Activated T-cell treated with anti-CD3 and anti-CD28 coated beads, Interleukin-2, amount 50 U/mL, for 4 hours (primary cell): Measurements from ENCODE around the gene GRM3. TPM values are rescaled to one million over a fixed set of nuclear protein-coding genes. Genes with fewer than 3 reads are reported as not detected.

ENCODE experiments used
- ATAC-seq, 2 donors: fragments of 200-7000 bp; cut with Tn5 transposase; one replicate each; pipeline ENCODE4 v1.10.0; 2021
- DNase-seq: peaks from one replicate; pipeline ENCODE4 v3.0.0-alpha.2; 2020
- H3K27me3 Mint-ChIP-seq: one replicate; pipeline ENCODE4 v1.8.0; 2021; ENCODE audit warnings: low read depth, mixed read lengths
- H3K36me3 Mint-ChIP-seq: one replicate; pipeline ENCODE4 v1.8.0; 2022; ENCODE audit warnings: mixed read lengths; ENCODE audit not compliant: insufficient read depth
- H3K4me1 Mint-ChIP-seq: one replicate; pipeline ENCODE4 v1.8.0; 2021; ENCODE audit warnings: low read depth, mixed read lengths
- H3K4me3 Mint-ChIP-seq: one replicate; pipeline ENCODE4 v1.8.0; 2021; ENCODE audit warnings: mild to moderate bottlenecking, moderate library complexity, mixed read lengths
- H3K9me3 Mint-ChIP-seq: one replicate; pipeline ENCODE4 v1.8.0; 2021; ENCODE audit warnings: mixed read lengths
- total RNA-seq, 3 donors: library from RNA; stranded (reverse); gene quantifications; one replicate each; pipeline ENCODE4 v1.2.1, GENCODE V29; 2021

The GRM3 gene
- total RNA-seq, 3 donors from 2014 or later, result not detected

GRCh38 chr7:86748843-86749719, 105.4 kb downstream of the GRM3 start:
- H3K36me3 Mint-ChIP-seq, result no peaks in the 10 kb centered on the region
- DNase-seq (no peak), ATAC-seq (no peak)
- H3K4me1 Mint-ChIP-seq, result no peaks in the 10 kb centered on the region
- peaks cover 2% of the 10 kb centered on the region for H3K27me3 Mint-ChIP-seq
- no peaks in the 10 kb centered on the region for H3K9me3 Mint-ChIP-seq
- no peak overlapping the region for H3K4me3 Mint-ChIP-seq

- no peaks in the 10 kb centered on the region for H3K27me3 Mint-ChIP-seq
- ATAC-seq, result no peak
- DNase-seq, result no peak
These were observed 106.3 kb downstream of the GRM3 start for GRCh38 chr7:86749741-86750665.

GRCh38 chr7:86760236-86760635, 116.5 kb downstream of the GRM3 start:
- Mint-ChIP-seq H3K9me3 (no peaks in the 10 kb centered on the region), H3K27me3 (no peaks in the 10 kb centered on the region), H3K4me1 (no peaks in the 10 kb centered on the region), H3K36me3 (no peaks in the 10 kb centered on the region), H3K4me3 (no peak overlapping the region)
- no peak for DNase-seq
- no peak for ATAC-seq

More at GRCh38 chr7:86749741-86750665, 106.3 kb downstream of the GRM3 start:
- H3K4me3 Mint-ChIP-seq, result no peak overlapping the region
- no peaks in the 10 kb centered on the region for H3K4me1 Mint-ChIP-seq
- H3K9me3 Mint-ChIP-seq, result no peaks in the 10 kb centered on the region
- no peaks in the 10 kb centered on the region for H3K36me3 Mint-ChIP-seq

GRCh38 chr7:86762129-86762528, 118.4 kb downstream of the GRM3 start:
- no peaks in the 10 kb centered on the region for H3K27me3 Mint-ChIP-seq

GRCh38 chr7:86765931-86766330, 122.2 kb downstream of the GRM3 start:
- Mint-ChIP-seq H3K27me3 (no peaks in the 10 kb centered on the region), H3K4me1 (no peaks in the 10 kb centered on the region), H3K9me3 (no peaks in the 10 kb centered on the region), H3K36me3 (no peaks in the 10 kb centered on the region), H3K4me3 (no peak overlapping the region)
- no peak for DNase-seq
- ATAC-seq, result no peak

More at GRCh38 chr7:86762129-86762528, 118.4 kb downstream of the GRM3 start:
- DNase-seq (no peak), ATAC-seq (no peak)
- H3K36me3 Mint-ChIP-seq, result no peaks in the 10 kb centered on the region
- no peak overlapping the region for H3K4me3 Mint-ChIP-seq
- H3K9me3 Mint-ChIP-seq, result no peaks in the 10 kb centered on the region
- no peaks in the 10 kb centered on the region for H3K4me1 Mint-ChIP-seq

GRCh38 chr7:86768394-86768793, 124.7 kb downstream of the GRM3 start:
- Mint-ChIP-seq H3K27me3 (no peaks in the 10 kb centered on the region), H3K9me3 (no peaks in the 10 kb centered on the region), H3K4me3 (no peak overlapping the region), H3K36me3 (no peaks in the 10 kb centered on the region), H3K4me1 (no peaks in the 10 kb centered on the region)
- no peak for DNase-seq
- no peak for ATAC-seq

- no peak for ATAC-seq
These were observed 125.5 kb downstream of the GRM3 start for GRCh38 chr7:86768967-86769760.

GRCh38 chr7:86773309-86773708, 129.6 kb downstream of the GRM3 start:
- no peak for DNase-seq
- H3K4me3 Mint-ChIP-seq, result no peak overlapping the region
- no peak for ATAC-seq
- H3K9me3 Mint-ChIP-seq, result no peaks in the 10 kb centered on the region
- H3K36me3 Mint-ChIP-seq, result no peaks in the 10 kb centered on the region
- no peaks in the 10 kb centered on the region for H3K4me1 Mint-ChIP-seq
- H3K27me3 Mint-ChIP-seq, result no peaks in the 10 kb centered on the region

More at GRCh38 chr7:86768967-86769760, 125.5 kb downstream of the GRM3 start:
- H3K27me3 Mint-ChIP-seq, result no peaks in the 10 kb centered on the region
- no peak for DNase-seq
- no peaks in the 10 kb centered on the region for H3K9me3 Mint-ChIP-seq
- no peak overlapping the region for H3K4me3 Mint-ChIP-seq
- no peaks in the 10 kb centered on the region for H3K4me1 Mint-ChIP-seq
- no peaks in the 10 kb centered on the region for H3K36me3 Mint-ChIP-seq

GRCh38 chr7:86775203-86775602, 131.5 kb downstream of the GRM3 start:
- no peaks in the 10 kb centered on the region for H3K36me3 Mint-ChIP-seq
- no peaks in the 10 kb centered on the region for H3K4me1 Mint-ChIP-seq
- H3K4me3 Mint-ChIP-seq, result no peak overlapping the region
- no peaks in the 10 kb centered on the region for H3K27me3 Mint-ChIP-seq
- ATAC-seq (no peak), DNase-seq (no peak)
- H3K9me3 Mint-ChIP-seq, result no peaks in the 10 kb centered on the region

GRCh38 chr7:86776136-86776535, 132.4 kb downstream of the GRM3 start:
- Mint-ChIP-seq H3K4me3 (no peak overlapping the region), H3K9me3 (no peaks in the 10 kb centered on the region), H3K27me3 (no peaks in the 10 kb centered on the region), H3K4me1 (no peaks in the 10 kb centered on the region), H3K36me3 (no peaks in the 10 kb centered on the region)
- DNase-seq (no peak), ATAC-seq (no peak)

- Mint-ChIP-seq H3K36me3 (no peaks in the 10 kb centered on the region), H3K4me3 (no peak overlapping the region), H3K27me3 (no peaks in the 10 kb centered on the region), H3K9me3 (no peaks in the 10 kb centered on the region), H3K4me1 (no peaks in the 10 kb centered on the region)
- DNase-seq, result no peak
- ATAC-seq, result no peak
These were observed 134.6 kb downstream of the GRM3 start for GRCh38 chr7:86778271-86778670.

- no peaks in the 10 kb centered on the region for H3K27me3 Mint-ChIP-seq
- ATAC-seq (no peak), DNase-seq (no peak)
- H3K4me3 Mint-ChIP-seq, result no peak overlapping the region
- no peaks in the 10 kb centered on the region for H3K9me3 Mint-ChIP-seq
- H3K36me3 Mint-ChIP-seq, result no peaks in the 10 kb centered on the region
- no peaks in the 10 kb centered on the region for H3K4me1 Mint-ChIP-seq
These were observed 141.1 kb downstream of the GRM3 start for GRCh38 chr7:86784765-86785164.

- H3K4me1 Mint-ChIP-seq, result no peaks in the 10 kb centered on the region
- H3K9me3 Mint-ChIP-seq, result no peaks in the 10 kb centered on the region
- DNase-seq, result no peak
- no peaks in the 10 kb centered on the region for H3K27me3 Mint-ChIP-seq
- no peaks in the 10 kb centered on the region for H3K36me3 Mint-ChIP-seq
- no peak for ATAC-seq
- H3K4me3 Mint-ChIP-seq, result no peak overlapping the region
These were observed 141.9 kb downstream of the GRM3 start for GRCh38 chr7:86785641-86786040.

- Mint-ChIP-seq H3K36me3 (no peaks in the 10 kb centered on the region), H3K4me1 (no peaks in the 10 kb centered on the region), H3K4me3 (no peak overlapping the region), H3K9me3 (no peaks in the 10 kb centered on the region), H3K27me3 (no peaks in the 10 kb centered on the region)
- no peak for ATAC-seq
- no peak for DNase-seq
These were observed 142.7 kb downstream of the GRM3 start for GRCh38 chr7:86786376-86786775.
